WTC11 (cell line): ENCODE data around the gene ZCCHC7. TPM values are rescaled to one million over a fixed set of nuclear protein-coding genes. Genes with fewer than 3 reads are reported as not detected.

Experiments
- ATAC-seq: fragments of 200-7000 bp; cut with Tn5 transposase; 2 replicates; pipeline ENCODE4 v1.10.0; 2021; ENCODE audit warnings: mild to moderate bottlenecking, moderate library complexity
- CTCF ChIA-PET: fragments of 300-600 bp; sonication (Branson Sonifier 250); formaldehyde crosslinking; loops from one replicate; lab custom pipeline; 2021; ENCODE audit warnings: antibody characterized with exemption; lab: Charles Lee
- POLR2A ChIA-PET: fragments of 350-600 bp; sonication (Branson Sonifier 250); formaldehyde crosslinking; loops from one replicate; lab custom pipeline; 2021; ENCODE audit warnings: antibody characterized with exemption; lab: Charles Lee
- DNase-seq: peaks from one replicate; pipeline ENCODE4 v3.0.0; 2021; ENCODE audit warnings: low spot score
- H3K27ac Mint-ChIP-seq: 2 replicates; pipeline ENCODE4 v1.8.0; 2021; ENCODE audit warnings: mixed read lengths
- H3K27me3 Mint-ChIP-seq: 2 replicates; pipeline ENCODE4 v1.8.0; 2021; ENCODE audit warnings: low read depth, mild to moderate bottlenecking, moderate library complexity, mixed read lengths
- H3K36me3 Mint-ChIP-seq: 2 replicates; pipeline ENCODE4 v1.8.0; 2021; ENCODE audit warnings: mixed read lengths
- H3K4me1 Mint-ChIP-seq: 2 replicates; pipeline ENCODE4 v1.8.0; 2022; ENCODE audit warnings: mixed read lengths
- H3K4me3 Mint-ChIP-seq: 2 replicates; pipeline ENCODE4 v1.8.0; 2021; ENCODE audit warnings: mild to moderate bottlenecking, moderate library complexity, mixed read lengths
- H3K9me3 Mint-ChIP-seq: 2 replicates; pipeline ENCODE4 v1.8.0; 2021; ENCODE audit warnings: mixed read lengths
- ATF1 ChIP-seq: sonication (generic); formaldehyde crosslinking; IDR thresholded peaks from 2 replicates; pipeline ENCODE4 v1.8.1; 2023; ENCODE audit warnings: mild to moderate bottlenecking, moderate library complexity, missing genetic modification reagents
- CBFB ChIP-seq: sonication (generic); formaldehyde crosslinking; IDR thresholded peaks from 2 replicates; pipeline ENCODE4 v1.8.1; 2022; ENCODE audit warnings: mild to moderate bottlenecking, low read depth, missing genetic modification reagents
- CREB1 ChIP-seq: sonication (generic); formaldehyde crosslinking; IDR thresholded peaks from 2 replicates; pipeline ENCODE4 v1.8.0; 2023; ENCODE audit warnings: mild to moderate bottlenecking, missing genetic modification reagents
- E2F4 ChIP-seq: sonication (generic); formaldehyde crosslinking; IDR thresholded peaks from 2 replicates; pipeline ENCODE4 v1.8.1; 2022; ENCODE audit warnings: low read depth, mild to moderate bottlenecking, moderate library complexity, missing genetic modification reagents, borderline replicate concordance
- EMX1 ChIP-seq: fragments of 250-450 bp; sonication (Bioruptor Pico); IDR thresholded peaks from 2 replicates; pipeline ENCODE4 v1.8.0; 2021; ENCODE audit warnings: mild to moderate bottlenecking
- ESRRA ChIP-seq: sonication (generic); formaldehyde crosslinking; IDR thresholded peaks from 2 replicates; pipeline ENCODE4 v1.8.1; 2022; ENCODE audit warnings: mild to moderate bottlenecking, missing genetic modification reagents, borderline replicate concordance
- HMGA2 ChIP-seq: fragments of 250-450 bp; sonication (Bioruptor Pico); IDR thresholded peaks from 2 replicates; pipeline ENCODE4 v1.4.0; 2021; ENCODE audit warnings: mild to moderate bottlenecking, moderate library complexity
- MLX ChIP-seq: sonication (generic); formaldehyde crosslinking; IDR thresholded peaks from 2 replicates; pipeline ENCODE4 v1.8.1; 2023; ENCODE audit warnings: mild to moderate bottlenecking, missing genetic modification reagents, moderate library complexity
- NFATC4 ChIP-seq: fragments of 250-450 bp; sonication (Bioruptor Pico); IDR thresholded peaks from 2 replicates; pipeline ENCODE4 v1.9.0; 2021; ENCODE audit warnings: mild to moderate bottlenecking
- NFE2L1 ChIP-seq: sonication (generic); formaldehyde crosslinking; IDR thresholded peaks from 2 replicates; pipeline ENCODE4 v1.8.1; 2023; ENCODE audit warnings: missing genetic modification reagents
- PRDM15 ChIP-seq: sonication (generic); formaldehyde crosslinking; IDR thresholded peaks from 2 replicates; pipeline ENCODE4 v1.8.0; 2022; ENCODE audit warnings: missing genetic modification reagents
- RORB ChIP-seq: fragments of 250-450 bp; sonication (Bioruptor Pico); IDR thresholded peaks from 2 replicates; pipeline ENCODE4 v1.9.0; 2021; ENCODE audit warnings: mild to moderate bottlenecking
- SOX15 ChIP-seq: fragments of 250-450 bp; sonication (Bioruptor Pico); IDR thresholded peaks from 2 replicates; pipeline ENCODE4 v1.9.0; 2021; ENCODE audit warnings: mild to moderate bottlenecking
- TEAD4 ChIP-seq: sonication (generic); formaldehyde crosslinking; IDR thresholded peaks from 2 replicates; pipeline ENCODE4 v1.8.0; 2022; ENCODE audit warnings: mild to moderate bottlenecking, missing genetic modification reagents
- TP53 ChIP-seq: sonication (generic); formaldehyde crosslinking; IDR thresholded peaks from 2 replicates; pipeline ENCODE4 v1.8.1; 2023; ENCODE audit warnings: mild to moderate bottlenecking, missing genetic modification reagents
- USF2 ChIP-seq: sonication (generic); formaldehyde crosslinking; IDR thresholded peaks from 2 replicates; pipeline ENCODE4 v1.8.1; 2023; ENCODE audit warnings: mild to moderate bottlenecking, missing genetic modification reagents, moderate library complexity
- ZBTB43 ChIP-seq: sonication (generic); formaldehyde crosslinking; IDR thresholded peaks from 2 replicates; pipeline ENCODE4 v1.8.1; 2023; ENCODE audit warnings: mild to moderate bottlenecking, missing genetic modification reagents
- ZNF317 ChIP-seq: sonication (generic); formaldehyde crosslinking; IDR thresholded peaks from 2 replicates; pipeline ENCODE4 v1.8.1; 2023; ENCODE audit warnings: low read depth, mild to moderate bottlenecking, moderate library complexity, missing genetic modification reagents, borderline replicate concordance
- ZNF671 ChIP-seq: fragments of 250-450 bp; sonication (Bioruptor Pico); IDR thresholded peaks from 2 replicates; pipeline ENCODE4 v1.8.0; 2021; ENCODE audit warnings: mild to moderate bottlenecking
- total RNA-seq: library from RNA; stranded (reverse); gene quantifications from 3 replicates; pipeline ENCODE4 v1.2.3, GENCODE V29; 2021
- TF ChIP-seq, protein P1 (sequence below): fragments of 250-450 bp; sonication (Bioruptor Pico); conservative IDR thresholded peaks from 2 replicates; pipeline ENCODE4 v1.9.0; 2021; ENCODE audit warnings: mild to moderate bottlenecking
- TF ChIP-seq, protein P2 (sequence below): sonication (generic); formaldehyde crosslinking; IDR thresholded peaks from 2 replicates; pipeline ENCODE4 v1.8.1; 2023; ENCODE audit warnings: mild to moderate bottlenecking, moderate library complexity, missing genetic modification reagents

The ZCCHC7 gene
- total RNA-seq, 1 experiment from 2014 or later = 30.1 TPM

DNA sequence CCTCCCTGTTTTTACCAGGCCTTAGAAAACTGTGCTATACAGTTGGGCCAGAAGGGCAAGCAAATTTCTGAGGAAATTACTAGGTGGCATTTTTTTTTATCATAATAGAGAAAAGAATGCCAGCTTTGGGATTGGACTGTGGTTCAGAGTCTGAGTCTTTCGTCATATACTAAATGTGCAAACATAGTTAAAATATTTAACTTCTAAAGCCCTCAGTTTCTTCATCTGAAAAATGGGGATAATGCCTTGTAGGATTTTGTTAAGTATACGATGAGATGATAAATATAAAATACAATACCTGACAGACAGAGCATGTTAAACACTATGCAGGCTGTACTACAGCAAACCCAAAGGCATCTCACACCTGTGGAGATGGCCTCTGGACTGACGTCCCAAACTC, 214.9 kb downstream of the ZCCHC7 start (continued):
- TF ChIP-seq, protein P1, sequence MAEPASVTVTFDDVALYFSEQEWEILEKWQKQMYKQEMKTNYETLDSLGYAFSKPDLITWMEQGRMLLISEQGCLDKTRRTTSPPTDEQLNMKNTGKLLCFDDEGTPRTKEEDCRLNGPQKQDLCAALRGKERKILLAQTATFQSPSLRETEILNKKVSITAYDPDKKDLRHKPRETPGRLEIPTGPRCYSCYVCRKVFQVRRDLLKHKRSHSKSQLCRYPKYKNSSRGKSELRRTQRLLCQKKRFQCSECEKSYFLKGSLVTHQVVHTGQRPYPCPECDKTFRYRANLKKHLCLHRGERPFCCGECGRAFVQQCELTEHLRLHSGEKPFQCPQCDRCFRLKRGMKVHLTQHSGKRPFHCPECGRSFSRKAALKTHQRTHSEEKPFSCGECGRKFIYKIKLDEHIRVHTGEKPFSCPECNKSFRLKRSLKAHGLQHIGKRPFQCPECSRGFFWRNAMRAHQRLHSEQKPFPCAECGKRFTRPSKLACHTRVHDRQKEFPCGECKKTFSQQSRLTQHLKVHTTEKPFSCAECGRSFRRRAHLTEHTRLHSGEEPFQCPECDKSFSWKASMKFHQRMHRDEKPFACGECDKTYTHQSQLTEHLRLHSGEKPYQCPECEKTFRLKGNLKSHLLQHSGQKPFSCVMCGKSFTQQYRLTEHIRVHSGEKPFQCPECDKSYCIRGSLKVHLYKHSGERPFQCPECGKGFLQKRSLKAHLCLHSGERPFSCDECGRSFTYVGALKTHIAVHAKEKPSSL = no peak
- no peak for TF ChIP-seq SOX15 (CRISPR knock-in tag)
- no peak for TF ChIP-seq EMX1 (CRISPR knock-in tag)
- TF ChIP-seq RORB (CRISPR knock-in tag) = no peak
- no peak for TF ChIP-seq HMGA2
- TF ChIP-seq ZNF671 = no peak

GRCh38 chr9:37336150-37336549, 215.8 kb downstream of the ZCCHC7 start:
- DNase-seq (no peak), ATAC-seq (no peak)
- Mint-ChIP-seq H3K27ac (no peak overlapping the region), H3K4me3 (no peak overlapping the region), H3K9me3 (no peaks in the 10 kb centered on the region), H3K27me3 (no peaks in the 10 kb centered on the region), H3K4me1 (peaks cover 41% of the 10 kb centered on the region), H3K36me3 (no peaks in the 10 kb centered on the region)
- CTCF ChIA-PET = interaction anchor here (1.1 to 3.0 kb wide), 2 partner anchors 75 to 340 kb away, joined by 5 to 11 read pairs; no protein-coding TSS in a partner anchor
- POLR2A ChIA-PET = no interaction called here
- no peak for TF ChIP-seq ATF1 (CRISPR knock-in tag)
- no peak for TF ChIP-seq CBFB (CRISPR knock-in tag)
- TF ChIP-seq NFE2L1 (CRISPR knock-in tag) = no peak
- no peak for TF ChIP-seq MLX
- TF ChIP-seq, protein P2, sequence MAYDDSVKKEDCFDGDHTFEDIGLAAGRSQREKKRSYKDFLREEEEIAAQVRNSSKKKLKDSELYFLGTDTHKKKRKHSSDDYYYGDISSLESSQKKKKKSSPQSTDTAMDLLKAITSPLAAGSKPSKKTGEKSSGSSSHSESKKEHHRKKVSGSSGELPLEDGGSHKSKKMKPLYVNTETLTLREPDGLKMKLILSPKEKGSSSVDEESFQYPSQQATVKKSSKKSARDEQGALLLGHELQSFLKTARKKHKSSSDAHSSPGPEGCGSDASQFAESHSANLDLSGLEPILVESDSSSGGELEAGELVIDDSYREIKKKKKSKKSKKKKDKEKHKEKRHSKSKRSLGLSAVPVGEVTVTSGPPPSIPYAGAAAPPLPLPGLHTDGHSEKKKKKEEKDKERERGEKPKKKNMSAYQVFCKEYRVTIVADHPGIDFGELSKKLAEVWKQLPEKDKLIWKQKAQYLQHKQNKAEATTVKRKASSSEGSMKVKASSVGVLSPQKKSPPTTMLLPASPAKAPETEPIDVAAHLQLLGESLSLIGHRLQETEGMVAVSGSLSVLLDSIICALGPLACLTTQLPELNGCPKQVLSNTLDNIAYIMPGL = no peak
- TF ChIP-seq TP53 (CRISPR knock-in tag) = no peak
- no peak for TF ChIP-seq E2F4 (CRISPR knock-in tag)

GRCh38 chr9:37337301-37337890, 217.0 kb downstream of the ZCCHC7 start:
- no peak overlapping the region for H3K4me3 Mint-ChIP-seq
- POLR2A ChIA-PET = no interaction called here
- CTCF ChIA-PET = interaction anchor here (0.6 to 3.0 kb wide), 4 partner anchors 29 to 357 kb away, joined by 3 to 11 read pairs (median 3); no protein-coding TSS in a partner anchor
- no peaks in the 10 kb centered on the region for H3K27me3 Mint-ChIP-seq
- DNase-seq (no peak), ATAC-seq (no peak)
- peaks cover 41% of the 10 kb centered on the region for H3K4me1 Mint-ChIP-seq
- no peak overlapping the region for H3K27ac Mint-ChIP-seq
- H3K36me3 Mint-ChIP-seq = no peaks in the 10 kb centered on the region
- H3K9me3 Mint-ChIP-seq = no peaks in the 10 kb centered on the region
- TF ChIP-seq ESRRA (CRISPR knock-in tag) (no peak), NFATC4 (CRISPR knock-in tag) (no peak), USF2 (no peak), TEAD4 (no peak), PRDM15 (CRISPR knock-in tag) (no peak), ZNF317 (CRISPR knock-in tag) (no peak), CREB1 (CRISPR knock-in tag) (no peak), ZBTB43 (CRISPR knock-in tag) (no peak)
